Osteoblast (primary cell): Measurements from ENCODE around the gene LSR. TPM values are rescaled to one million over a fixed set of nuclear protein-coding genes. Genes with fewer than 3 reads are reported as not detected.

Source experiments
- DNase-seq: peaks from one replicate; pipeline ENCODE4 v3.0.0; 2011; ENCODE audit warnings: low spot score, mixed read lengths; ENCODE audit not compliant: insufficient read length; ENCODE audit errors: missing footprints
- H2AFZ ChIP-seq: 2 replicates; pipeline ENCODE4 v1.6.0; 2011; ENCODE audit warnings: mild to moderate bottlenecking, low read length
- H3K27ac ChIP-seq: 2 replicates; pipeline ENCODE4 v1.5.1; 2011; ENCODE audit warnings: mild to moderate bottlenecking, low read depth, low read length, moderate library complexity
- H3K27me3 ChIP-seq: 2 replicates; pipeline ENCODE4 v1.6.0; 2012; ENCODE audit warnings: mild to moderate bottlenecking, control low read depth, inconsistent platforms, low read length, moderate library complexity; ENCODE audit not compliant: insufficient read depth
- H3K36me3 ChIP-seq: 2 replicates; pipeline ENCODE4 v1.5.1; 2011; ENCODE audit warnings: mild to moderate bottlenecking, low read length, control low read depth, moderate library complexity; ENCODE audit not compliant: insufficient read depth
- H3K4me1 ChIP-seq: 2 replicates; pipeline ENCODE4 v1.5.1; 2011; ENCODE audit warnings: mild to moderate bottlenecking, low read length, control low read depth, moderate library complexity; ENCODE audit not compliant: insufficient read depth
- H3K4me2 ChIP-seq: 2 replicates; pipeline ENCODE4 v1.6.0; 2011; ENCODE audit warnings: mild to moderate bottlenecking, low read length; ENCODE audit not compliant: insufficient read depth
- H3K4me3 ChIP-seq: fragments of 200-600 bp; sonication (generic); 3 replicates; pipeline ENCODE4 v1.5.1; 2012; ENCODE audit warnings: mild to moderate bottlenecking, low read length, inconsistent platforms; ENCODE audit not compliant: insufficient read depth
- H3K79me2 ChIP-seq: 2 replicates; pipeline ENCODE4 v1.6.0; 2012; ENCODE audit warnings: mild to moderate bottlenecking, low read length, control low read depth, inconsistent platforms; ENCODE audit not compliant: insufficient read depth
- H3K9me3 ChIP-seq: 2 replicates; pipeline ENCODE4 v1.5.1; 2011; ENCODE audit warnings: low read depth, low read length, control low read depth
- H4K20me1 ChIP-seq: 2 replicates; pipeline ENCODE4 v1.6.0; 2012; ENCODE audit warnings: mild to moderate bottlenecking, low read length, control low read depth; ENCODE audit not compliant: insufficient read depth
- CTCF ChIP-seq: IDR thresholded peaks from 2 replicates; pipeline ENCODE4 v1.5.1; 2011; ENCODE audit warnings: mild to moderate bottlenecking, low read depth, low read length, moderate library complexity; ENCODE audit errors: extremely low read depth
- total RNA-seq: library from RNA; depleted of rRNA; stranded (reverse); fragments of >200 nt; gene quantifications from 2 replicates; pipeline ENCODE4 v1.2.3, GENCODE V29; 2012

Gene LSR
- total RNA-seq, 1 donor = 0.36 TPM

GRCh38 chr19:35314031-35314430 is 65.2 kb downstream of the LSR start:
- TF ChIP-seq CTCF = no peak
- peaks cover 6% of the 10 kb centered on the region for H3K4me1 ChIP-seq
- no peaks in the 10 kb centered on the region for H3K79me2 ChIP-seq
- DNase-seq = peak; percentile 65
- H3K4me3 ChIP-seq = no peak overlapping the region
- H3K4me2 ChIP-seq = no peak overlapping the region
- no peaks in the 10 kb centered on the region for H3K27me3 ChIP-seq
- no peak overlapping the region for H3K27ac ChIP-seq
- no peak overlapping the region for H2AFZ ChIP-seq
- no peaks in the 10 kb centered on the region for H3K9me3 ChIP-seq
- no peaks in the 10 kb centered on the region for H3K36me3 ChIP-seq
- H4K20me1 ChIP-seq = no peaks in the 10 kb centered on the region

- Histone ChIP-seq H3K27me3 (no peaks in the 10 kb centered on the region), H3K4me2 (no peak overlapping the region), H3K36me3 (no peaks in the 10 kb centered on the region), H3K9me3 (no peaks in the 10 kb centered on the region), H3K27ac (no peak overlapping the region), H2AFZ (no peak overlapping the region), H3K79me2 (no peaks in the 10 kb centered on the region), H3K4me3 (no peak overlapping the region), H4K20me1 (no peaks in the 10 kb centered on the region), H3K4me1 (peaks cover 11% of the 10 kb centered on the region)
- TF ChIP-seq CTCF = no peak
- DNase-seq = peak; percentile 46
These were observed 66.2 kb downstream of the LSR start for GRCh38 chr19:35314858-35315470.

GRCh38 chr19:35315883-35316282 is 67.1 kb downstream of the LSR start:
- Histone ChIP-seq H3K36me3 (no peaks in the 10 kb centered on the region), H3K4me2 (no peak overlapping the region), H3K9me3 (no peaks in the 10 kb centered on the region), H3K4me3 (no peak overlapping the region), H3K79me2 (no peaks in the 10 kb centered on the region), H3K27me3 (no peaks in the 10 kb centered on the region), H2AFZ (no peak overlapping the region), H3K27ac (no peak overlapping the region), H4K20me1 (no peaks in the 10 kb centered on the region), H3K4me1 (peaks cover 11% of the 10 kb centered on the region)
- TF ChIP-seq CTCF = no peak
- DNase-seq = no peak

GRCh38 chr19:35316560-35316959 is 67.8 kb downstream of the LSR start:
- no peaks in the 10 kb centered on the region for H3K27me3 ChIP-seq
- no peak overlapping the region for H2AFZ ChIP-seq
- peaks cover 11% of the 10 kb centered on the region for H3K4me1 ChIP-seq
- H3K27ac ChIP-seq = no peak overlapping the region
- H3K4me2 ChIP-seq = no peak overlapping the region
- no peak for TF ChIP-seq CTCF
- peak; percentile 62 for DNase-seq
- H3K9me3 ChIP-seq = no peaks in the 10 kb centered on the region
- no peaks in the 10 kb centered on the region for H3K79me2 ChIP-seq
- H4K20me1 ChIP-seq = no peaks in the 10 kb centered on the region
- no peak overlapping the region for H3K4me3 ChIP-seq
- no peaks in the 10 kb centered on the region for H3K36me3 ChIP-seq

Other genes with a start within 250 kb of the LSR start
- 29.7 and 33.6 TPM in 2 replicates for gene GRAMD1A, start 248.7 kb upstream of the LSR start, total RNA-seq
- 4.7 and 5.6 TPM in 2 replicates for gene SCN1B, start 218.5 kb upstream of the LSR start, total RNA-seq
- gene HPN, start 207.3 kb upstream of the LSR start, total RNA-seq = under 0.01 and 0.29 TPM in 2 replicates
- not detected in 2 replicates for gene FXYD3, start 133.2 kb upstream of the LSR start, total RNA-seq
- 0.59 and 0.72 TPM in 2 replicates for gene LGI4, start 113.9 kb upstream of the LSR start, total RNA-seq
- not detected in 2 replicates for gene FXYD1, start 110.2 kb upstream of the LSR start, total RNA-seq
- gene FXYD7, start 105.7 kb upstream of the LSR start, total RNA-seq = not detected in 2 replicates
- 29.0 and 32.4 TPM in 2 replicates for gene FXYD5, start 94.3 kb upstream of the LSR start, total RNA-seq
- gene FAM187B, start 20.3 kb upstream of the LSR start, total RNA-seq = not detected in 2 replicates
- 66.2 and 74.0 TPM in 2 replicates for gene USF2, start 20.0 kb downstream of the LSR start, total RNA-seq
- gene HAMP, start 33.5 kb downstream of the LSR start, total RNA-seq = not detected in 2 replicates
- not detected in 2 replicates for gene MAG, start 43.2 kb downstream of the LSR start, total RNA-seq
- under 0.01 TPM in 1 of 2 replicates, not detected in the other for gene CD22, start 80.2 kb downstream of the LSR start, total RNA-seq
- not detected in 2 replicates for gene FFAR1, start 98.9 kb downstream of the LSR start, total RNA-seq
- not detected in 2 replicates for gene FFAR3, start 109.5 kb downstream of the LSR start, total RNA-seq
- gene GPR42, start 122.1 kb downstream of the LSR start, total RNA-seq = not detected in 2 replicates
- not detected in 2 replicates for gene FFAR2, start 199.3 kb downstream of the LSR start, total RNA-seq
- gene KRTDAP, start 241.5 kb downstream of the LSR start, total RNA-seq = not detected in 2 replicates